ENCODE results near the gene MAP3K5. TPM values are rescaled to one million over a fixed set of nuclear protein-coding genes. Genes with fewer than 3 reads are reported as not detected.
A peak's percentile ranks its signal among the peaks of the same experiment; 100 is the strongest.
"Not testable (repeated sequence)": the region's sequence is repeated elsewhere in the genome, so short reads cannot be mapped to it uniquely, and the experiment has no call there.

The MAP3K5 gene
- total RNA-seq, 4 donors from 2014 or later = 19.4 to 36.1 (median 21.1) TPM

DNA sequence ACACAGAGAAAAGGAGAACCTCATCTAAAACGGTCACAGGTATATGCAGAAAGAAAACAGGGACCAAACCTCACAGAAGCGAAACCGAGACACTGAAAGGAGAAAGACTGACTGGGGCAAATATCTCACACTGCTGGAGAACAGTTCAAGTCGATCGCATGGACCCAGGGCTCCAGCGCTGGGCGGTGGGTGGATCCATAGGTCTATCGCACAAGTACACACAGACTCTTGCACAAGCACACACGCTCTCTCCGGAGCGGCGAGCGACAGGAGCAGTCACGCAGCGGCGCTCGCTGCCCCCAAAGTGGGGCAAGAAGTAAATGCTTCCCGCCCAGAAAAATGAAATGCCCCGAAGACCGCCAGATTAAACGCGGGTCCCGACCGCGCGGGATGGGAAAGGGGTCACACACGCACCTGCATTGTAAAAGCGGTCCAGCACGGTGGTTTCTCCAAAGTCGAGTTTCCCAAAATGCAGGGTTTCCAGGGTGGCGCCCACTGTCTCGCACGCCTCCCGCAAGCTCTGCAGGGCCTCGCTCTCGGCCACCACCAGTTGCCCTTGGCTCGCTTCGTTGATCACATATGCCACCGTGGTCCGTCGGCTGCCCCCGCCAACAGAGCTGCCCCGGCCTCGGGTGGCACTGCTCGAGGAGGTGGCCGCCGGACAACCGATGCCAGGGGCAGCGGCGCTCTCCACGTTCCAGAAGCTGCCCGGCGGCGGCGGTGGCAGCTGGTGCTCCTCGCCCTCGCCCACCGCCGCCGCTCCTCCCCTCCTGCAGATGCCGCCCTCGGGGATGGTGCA, 782 bp downstream of the MAP3K5 start:
- Histone ChIP-seq H3K9me3 (no peaks in the 10 kb centered on the region), H3K27ac (peak overlapping the region; percentile 97), H3K4me3 (peak overlapping the region; percentile 98), H3K4me1 (peaks cover 44% of the 10 kb centered on the region), H3K36me3 (no peaks in the 10 kb centered on the region), H3K27me3 (no peaks in the 10 kb centered on the region)
- WGBS = 1% methylated on average over 20 of the region's 62 CpGs
- DNase-seq (ENCODE audit: low spot score in 2 of 2) = peak; percentile 78 to 87
- TF ChIP-seq POLR2A (IDR thresholded peaks at IDR 0.05) = no peak
- TF ChIP-seq POLR2AphosphoS5 (IDR thresholded peaks at IDR 0.05) = peak in 1 of 3 donors; percentile 23
- TF ChIP-seq, protein P1, sequence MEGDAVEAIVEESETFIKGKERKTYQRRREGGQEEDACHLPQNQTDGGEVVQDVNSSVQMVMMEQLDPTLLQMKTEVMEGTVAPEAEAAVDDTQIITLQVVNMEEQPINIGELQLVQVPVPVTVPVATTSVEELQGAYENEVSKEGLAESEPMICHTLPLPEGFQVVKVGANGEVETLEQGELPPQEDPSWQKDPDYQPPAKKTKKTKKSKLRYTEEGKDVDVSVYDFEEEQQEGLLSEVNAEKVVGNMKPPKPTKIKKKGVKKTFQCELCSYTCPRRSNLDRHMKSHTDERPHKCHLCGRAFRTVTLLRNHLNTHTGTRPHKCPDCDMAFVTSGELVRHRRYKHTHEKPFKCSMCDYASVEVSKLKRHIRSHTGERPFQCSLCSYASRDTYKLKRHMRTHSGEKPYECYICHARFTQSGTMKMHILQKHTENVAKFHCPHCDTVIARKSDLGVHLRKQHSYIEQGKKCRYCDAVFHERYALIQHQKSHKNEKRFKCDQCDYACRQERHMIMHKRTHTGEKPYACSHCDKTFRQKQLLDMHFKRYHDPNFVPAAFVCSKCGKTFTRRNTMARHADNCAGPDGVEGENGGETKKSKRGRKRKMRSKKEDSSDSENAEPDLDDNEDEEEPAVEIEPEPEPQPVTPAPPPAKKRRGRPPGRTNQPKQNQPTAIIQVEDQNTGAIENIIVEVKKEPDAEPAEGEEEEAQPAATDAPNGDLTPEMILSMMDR (IDR thresholded peaks at IDR 0.05) = no peak
- no peak for TF ChIP-seq EP300 (IDR thresholded peaks at IDR 0.05)

DNA sequence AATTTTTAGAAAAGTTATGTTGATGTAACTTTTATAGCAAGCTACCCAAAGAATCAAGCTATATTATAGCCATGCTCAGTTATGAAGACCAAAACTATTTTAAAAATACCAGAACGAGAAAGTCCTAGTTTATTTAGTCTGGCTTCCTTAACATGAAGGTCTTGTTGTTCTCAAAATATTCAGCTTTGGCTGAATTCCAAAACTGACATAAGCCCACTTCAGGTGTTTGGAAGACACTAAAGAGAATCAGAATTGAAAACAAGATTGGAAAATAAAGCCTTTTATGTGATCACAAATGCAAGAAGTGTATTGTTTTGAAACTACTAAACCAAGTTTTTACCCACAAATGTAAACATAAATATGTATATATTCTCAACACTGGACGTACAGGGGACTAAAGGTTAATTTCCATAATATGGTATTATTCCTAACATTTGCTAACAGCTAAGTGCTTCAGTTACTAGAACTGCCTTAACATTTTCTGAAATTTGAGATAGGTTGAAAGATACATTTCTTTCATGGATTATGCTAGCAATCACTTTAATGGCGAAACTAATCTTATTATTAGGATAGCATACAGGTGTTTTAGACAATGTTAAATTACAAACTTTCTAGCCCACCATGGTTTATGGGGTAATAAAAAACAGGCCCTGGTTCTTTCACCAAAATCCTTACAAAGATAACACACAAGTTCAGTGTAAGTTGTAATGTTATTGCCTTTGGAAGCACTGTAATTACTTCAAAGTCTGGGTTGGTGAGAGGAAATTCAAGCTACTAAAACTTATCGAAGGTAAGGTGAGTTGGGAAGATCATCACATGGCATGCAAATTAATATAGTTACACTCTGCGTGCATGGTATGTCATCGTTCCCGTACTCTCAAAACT, 1.6 kb downstream of the MAP3K5 start:
- no peaks in the 10 kb centered on the region for H3K36me3 ChIP-seq
- no peaks in the 10 kb centered on the region for H3K9me3 ChIP-seq
- peak overlapping the region; percentile 98 for H3K4me3 ChIP-seq
- DNase-seq (ENCODE audit: low spot score in 2 of 2) = no peak
- peak overlapping the region; percentile 97 for H3K27ac ChIP-seq
- H3K27me3 ChIP-seq = no peaks in the 10 kb centered on the region
- TF ChIP-seq, protein P1 (IDR thresholded peaks at IDR 0.05) = no peak
- TF ChIP-seq EP300 (IDR thresholded peaks at IDR 0.05) = no peak
- TF ChIP-seq POLR2AphosphoS5 (IDR thresholded peaks at IDR 0.05) = no peak
- TF ChIP-seq POLR2A (IDR thresholded peaks at IDR 0.05) = no peak
- H3K4me1 ChIP-seq = peaks cover 50% of the 10 kb centered on the region
- WGBS = 30% methylated on average over 7 of the region's 7 CpGs

DNA sequence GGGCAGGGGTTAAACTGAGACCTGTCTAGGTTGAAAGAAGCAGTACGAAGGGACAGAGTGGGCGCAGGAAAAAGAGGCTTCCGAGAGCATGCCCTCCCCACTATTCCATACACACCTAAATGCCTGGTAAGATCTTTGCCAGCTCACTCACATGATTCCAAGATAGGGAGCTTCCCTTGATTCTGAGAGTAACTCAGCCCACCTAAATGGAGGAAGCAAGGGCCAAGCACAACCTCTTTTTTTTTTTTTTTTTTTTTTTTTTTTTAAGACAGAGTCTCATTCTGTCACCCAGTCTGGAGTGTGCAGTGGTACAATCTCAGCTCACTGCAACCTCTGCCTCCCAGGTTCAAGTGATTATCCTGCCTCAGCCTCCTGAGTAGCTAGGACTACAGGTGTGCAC, 2.8 kb downstream of the MAP3K5 start:
- peak overlapping the region; percentile 18 for H3K4me3 ChIP-seq
- 91% methylated on average over 3 of the region's 3 CpGs for WGBS
- DNase-seq (ENCODE audit: low spot score in 2 of 2); H3K36me3 ChIP-seq; H3K9me3 ChIP-seq; H3K27ac ChIP-seq; H3K27me3 ChIP-seq: not testable (repeated sequence)
- H3K4me1 ChIP-seq = peaks cover 55% of the 10 kb centered on the region

DNA sequence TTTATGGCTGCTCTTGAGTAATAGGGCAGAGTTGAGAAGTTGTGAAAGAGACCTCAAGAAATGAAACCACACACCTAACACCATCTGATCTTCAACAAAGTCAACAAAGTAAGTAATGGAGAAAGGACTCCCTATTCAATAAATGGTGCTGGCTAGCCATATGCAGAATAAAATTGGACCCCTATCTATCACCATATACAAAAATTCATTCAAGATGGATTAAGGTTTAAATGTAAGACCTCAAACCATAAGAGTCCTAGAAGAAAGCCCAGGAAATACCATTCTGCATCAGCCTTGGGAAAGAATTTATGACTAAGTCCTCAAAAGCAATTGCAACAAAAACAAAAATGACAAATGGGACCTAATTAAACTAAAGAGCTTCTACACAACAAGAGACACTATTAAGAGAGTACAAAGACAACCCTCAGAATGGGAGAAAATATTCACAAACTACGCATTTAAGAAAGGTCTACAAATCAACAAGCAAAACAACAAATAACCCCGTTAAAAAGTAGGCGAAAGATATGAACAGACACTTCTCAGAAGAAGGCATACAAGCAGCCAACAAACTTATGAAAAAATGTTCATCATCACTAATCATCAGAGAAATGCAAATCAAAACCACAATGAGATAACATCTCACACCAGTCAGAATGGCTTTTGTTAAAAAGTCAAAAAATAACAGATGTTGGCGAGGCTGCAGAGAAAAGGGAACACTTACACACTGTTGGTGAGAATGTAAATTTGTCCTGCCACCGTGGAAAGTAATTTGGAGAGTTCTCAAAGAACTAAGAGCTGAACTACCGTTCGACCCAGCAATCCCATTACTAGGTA, 4.0 kb downstream of the MAP3K5 start:
- Histone ChIP-seq H3K9me3 (no peaks in the 10 kb centered on the region), H3K27me3 (no peaks in the 10 kb centered on the region), H3K27ac (no peak overlapping the region), H3K4me1 (peaks cover 57% of the 10 kb centered on the region), H3K36me3 (no peaks in the 10 kb centered on the region), H3K4me3 (no peak overlapping the region)
- TF ChIP-seq POLR2A (IDR thresholded peaks at IDR 0.05) (no peak), EP300 (IDR thresholded peaks at IDR 0.05) (no peak), POLR2AphosphoS5 (IDR thresholded peaks at IDR 0.05) (no peak)
- TF ChIP-seq, protein P1 (IDR thresholded peaks at IDR 0.05) = no peak
- DNase-seq (ENCODE audit: low spot score in 2 of 2) = no peak
- WGBS = 51% methylated on average over 7 of the region's 7 CpGs

DNA sequence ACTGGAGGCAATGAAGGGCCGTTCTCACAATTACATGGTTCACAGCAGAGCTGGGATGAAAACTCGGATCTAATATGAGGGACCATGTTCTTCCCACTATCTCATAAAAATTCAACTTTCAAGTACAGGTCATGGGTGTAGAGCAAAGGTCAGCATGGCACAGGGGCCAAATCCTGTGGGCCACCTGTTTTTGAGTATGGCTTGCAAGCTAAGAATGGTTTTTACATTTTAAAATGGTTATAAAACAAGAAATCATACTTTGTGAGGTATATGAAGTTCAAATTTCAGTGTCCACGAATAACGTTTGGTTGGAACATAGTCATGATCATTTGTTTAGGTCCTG, 4.6 kb downstream of the MAP3K5 start:
- Histone ChIP-seq H3K9me3 (no peaks in the 10 kb centered on the region), H3K27me3 (no peaks in the 10 kb centered on the region), H3K36me3 (no peaks in the 10 kb centered on the region), H3K4me1 (peaks cover 58% of the 10 kb centered on the region), H3K27ac (no peak overlapping the region), H3K4me3 (no peak overlapping the region)
- no peak for DNase-seq (ENCODE audit: low spot score in 2 of 2)
- TF ChIP-seq POLR2A (IDR thresholded peaks at IDR 0.05) (no peak), EP300 (IDR thresholded peaks at IDR 0.05) (no peak), POLR2AphosphoS5 (IDR thresholded peaks at IDR 0.05) (no peak)
- TF ChIP-seq, protein P1 (IDR thresholded peaks at IDR 0.05) = no peak
- WGBS = 83% methylated on average over 4 of the region's 4 CpGs

All from suprapubic skin (tissue), 4 donors.